Measurements from ENCODE around the gene EMILIN2.

- TF ChIP-seq POLR2A (IDR thresholded peaks at IDR 0.05; ENCODE audit: low read length) (no peak), GATA1 (IDR thresholded peaks at IDR 0.05; ENCODE audit: low read depth, low read length) (no peak)
Observed at GRCh38 chr18:2879889-2880288, 33.1 kb downstream of the EMILIN2 start.
